ENCODE data around the gene PAX7. TPM values are rescaled to one million over a fixed set of nuclear protein-coding genes. Genes with fewer than 3 reads are reported as not detected.

PAX7 gene
- total and polyA plus RNA-seq, 2 donors (not counting 1 experiment from before 2014, with no cell fraction given), result not detected

- ChIA-PET POLR2A (no interaction called here), CTCF (interaction anchor here (0.8 kb wide), 1 partner anchor 16 kb away, joined by 3 read pairs; no protein-coding TSS in a partner anchor)
- peak; percentile 18 for DNase-seq
- no peak overlapping the region for H3K4me3 Mint-ChIP-seq
- Histone ChIP-seq H3K36me3 (replicated peaks in 1 of 2; ENCODE audit: control extremely low read depth in 1 of 2, control insufficient read depth in 1 of 2, extremely low read depth in 1 of 2, insufficient read depth in 2 of 2, low read length in 1 of 2) (no peaks in the 10 kb centered on the region), H4K20me1 (ENCODE audit: control insufficient read depth, insufficient read depth, low read length, poor library complexity, severe bottlenecking) (no peaks in the 10 kb centered on the region), H3K79me2 (ENCODE audit: control insufficient read depth, insufficient read depth, low read length) (no peaks in the 10 kb centered on the region), H3K27me3 (replicated peaks in 1 of 4; ENCODE audit: control extremely low read depth in 1 of 4, control insufficient read depth in 3 of 4, insufficient read depth in 4 of 4, low read length in 3 of 4) (peaks cover 0 to 4% (median 0%) of the 10 kb centered on the region in 4 experiments), H3K4me1 (ENCODE audit: control insufficient read depth in 2 of 2, insufficient read depth in 2 of 2, low read length in 2 of 2) (no peaks in the 10 kb centered on the region), H3K27ac (ENCODE audit: low read length in 2 of 2) (no peak overlapping the region), H2AFZ (ENCODE audit: insufficient read depth, low read depth, low read length, poor library complexity, severe bottlenecking) (no peak overlapping the region), H3K4me3 (ENCODE audit: control extremely low read depth in 1 of 5, extremely low read depth in 1 of 5, insufficient read depth in 1 of 5, low read depth in 2 of 5, low read length in 4 of 5) (no peak overlapping the region), H3K9ac (ENCODE audit: low read length) (no peak overlapping the region), H3K4me2 (replicated peaks; ENCODE audit: low read depth, low read length, poor library complexity, severe bottlenecking) (no peak overlapping the region), H3K9me3 (ENCODE audit: control extremely low read depth in 1 of 3, control insufficient read depth in 2 of 3, insufficient read depth in 1 of 3, low read length in 2 of 3) (peaks cover 0 to 5% (median 0%) of the 10 kb centered on the region in 3 donors)
- no peak overlapping the region for H3K27ac Mint-ChIP-seq
- peaks cover 23% of the 10 kb centered on the region for H3K27me3 Mint-ChIP-seq
- H3K4me1 Mint-ChIP-seq, result no peaks in the 10 kb centered on the region
- no peaks in the 10 kb centered on the region for H3K9me3 Mint-ChIP-seq (ENCODE audit: insufficient read depth)
- 5% methylated on average over 13 of the region's 17 CpGs for WGBS (ENCODE audit: insufficient coverage)
- no peak for ATAC-seq (ENCODE audit: low read depth)
- TF ChIP-seq CTCF (IDR thresholded peaks at IDR 0.05) (peak; percentile 66), EZH2 (IDR thresholded peaks at IDR 0.05; ENCODE audit: borderline replicate concordance, insufficient read depth, low read depth, low read length, poor library complexity, severe bottlenecking) (no peak)
- intact Hi-C loops (cut with micrococcal nuclease), result loop anchor here (5.0 kb wide), 1 partner anchor 929 kb away; no protein-coding TSS in a partner anchor
These were observed 49.2 kb upstream of the PAX7 start for GRCh38 chr1:18581420-18581880.

GRCh38 chr1:18582890-18583289 lies 47.8 kb upstream of the PAX7 start:
- intact Hi-C loops (cut with micrococcal nuclease), result loop anchor here (5.0 kb wide), 1 partner anchor 931 kb away; no protein-coding TSS in a partner anchor
- no peak overlapping the region for H3K4me3 Mint-ChIP-seq
- CTCF ChIA-PET, result no interaction called here

More at GRCh38 chr1:18582890-18583289, 47.8 kb upstream of the PAX7 start:
- H3K27ac ChIP-seq (ENCODE audit: low read length in 2 of 2), result no peak overlapping the region
- no peak overlapping the region for H3K4me2 ChIP-seq (replicated peaks; ENCODE audit: low read depth, low read length, poor library complexity, severe bottlenecking)
- H3K27ac Mint-ChIP-seq, result no peak overlapping the region
- no peaks in the 10 kb centered on the region for H4K20me1 ChIP-seq (ENCODE audit: control insufficient read depth, insufficient read depth, low read length, poor library complexity, severe bottlenecking)
- no peak overlapping the region for H3K9ac ChIP-seq (ENCODE audit: low read length)
- DNase-seq, result no peak
- H3K27me3 ChIP-seq (replicated peaks in 1 of 4; ENCODE audit: control extremely low read depth in 1 of 4, control insufficient read depth in 3 of 4, insufficient read depth in 4 of 4, low read length in 3 of 4), result peaks cover 0 to 4% (median 0%) of the 10 kb centered on the region in 4 experiments
- peaks cover 24% of the 10 kb centered on the region for H3K27me3 Mint-ChIP-seq
- no peaks in the 10 kb centered on the region for H3K79me2 ChIP-seq (ENCODE audit: control insufficient read depth, insufficient read depth, low read length)
- TF ChIP-seq CTCF (IDR thresholded peaks at IDR 0.05) (no peak), EZH2 (IDR thresholded peaks at IDR 0.05; ENCODE audit: borderline replicate concordance, insufficient read depth, low read depth, low read length, poor library complexity, severe bottlenecking) (no peak)
- H3K9me3 ChIP-seq (ENCODE audit: control extremely low read depth in 1 of 3, control insufficient read depth in 2 of 3, insufficient read depth in 1 of 3, low read length in 2 of 3), result peaks cover 0 to 5% (median 0%) of the 10 kb centered on the region in 3 donors
- POLR2A ChIA-PET, result no interaction called here
- H3K4me1 Mint-ChIP-seq, result no peaks in the 10 kb centered on the region
- no peaks in the 10 kb centered on the region for H3K9me3 Mint-ChIP-seq (ENCODE audit: insufficient read depth)
- no peak overlapping the region for H2AFZ ChIP-seq (ENCODE audit: insufficient read depth, low read depth, low read length, poor library complexity, severe bottlenecking)
- no peaks in the 10 kb centered on the region for H3K36me3 ChIP-seq (replicated peaks in 1 of 2; ENCODE audit: control extremely low read depth in 1 of 2, control insufficient read depth in 1 of 2, extremely low read depth in 1 of 2, insufficient read depth in 2 of 2, low read length in 1 of 2)
- whole genome bisulfite sequencing (ENCODE audit: insufficient coverage), result 46% methylated on average over 3 of the region's 5 CpGs
- H3K4me3 ChIP-seq (ENCODE audit: control extremely low read depth in 1 of 5, extremely low read depth in 1 of 5, insufficient read depth in 1 of 5, low read depth in 2 of 5, low read length in 4 of 5), result no peak overlapping the region
- no peak for ATAC-seq (ENCODE audit: low read depth)
- no peaks in the 10 kb centered on the region for H3K4me1 ChIP-seq (ENCODE audit: control insufficient read depth in 2 of 2, insufficient read depth in 2 of 2, low read length in 2 of 2)

All from B cell (primary cell).